ENCODE measurements around the gene TENM4. TPM values are rescaled to one million over a fixed set of nuclear protein-coding genes. Genes with fewer than 3 reads are reported as not detected.

The TENM4 gene
- total RNA-seq, 1 donor from 2014 or later, result 50.7 TPM

DNA sequence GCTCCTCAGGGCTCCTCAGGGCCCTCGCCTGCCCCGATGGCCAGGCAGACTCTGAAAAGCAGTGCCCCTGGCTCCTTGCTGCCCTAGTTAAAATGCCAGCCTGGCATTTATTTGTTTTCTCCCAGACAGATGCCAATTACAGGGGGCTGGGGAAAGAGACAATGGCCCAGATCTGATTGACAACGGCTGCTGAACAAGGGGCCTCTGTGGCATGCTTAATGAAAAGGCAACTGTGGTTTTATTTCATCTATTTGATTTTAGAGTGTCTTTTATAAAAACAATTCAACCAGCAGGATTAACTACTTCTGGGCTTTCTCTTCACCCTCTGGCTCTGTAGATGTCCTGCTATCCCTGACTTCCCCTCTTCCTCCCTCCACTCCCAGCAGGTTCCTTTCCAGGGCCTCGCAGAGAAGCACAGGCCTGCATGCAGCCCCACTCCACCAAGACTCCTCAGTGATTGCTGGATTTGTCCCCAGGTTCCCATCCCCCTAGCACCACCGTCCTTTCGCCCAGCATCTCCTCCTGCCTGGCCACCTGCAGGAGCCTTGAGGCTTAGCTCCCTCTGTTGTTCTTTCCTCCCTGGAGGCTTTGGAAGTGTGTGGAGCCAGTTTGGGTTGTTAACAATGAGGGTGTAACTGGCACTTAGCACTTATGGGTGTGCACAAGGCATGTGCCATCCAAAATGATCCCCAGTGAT, 171.1 kb downstream of the TENM4 start:
- no peak for DNase-seq
- H3K9me3 Mint-ChIP-seq (ENCODE audit: unreplicated experiment), result no peaks in the 10 kb centered on the region
- no peak overlapping the region for H3K4me3 Mint-ChIP-seq (ENCODE audit: unreplicated experiment)
- H3K27ac Mint-ChIP-seq (ENCODE audit: unreplicated experiment), result no peak overlapping the region
- TF ChIP-seq, protein P1, sequence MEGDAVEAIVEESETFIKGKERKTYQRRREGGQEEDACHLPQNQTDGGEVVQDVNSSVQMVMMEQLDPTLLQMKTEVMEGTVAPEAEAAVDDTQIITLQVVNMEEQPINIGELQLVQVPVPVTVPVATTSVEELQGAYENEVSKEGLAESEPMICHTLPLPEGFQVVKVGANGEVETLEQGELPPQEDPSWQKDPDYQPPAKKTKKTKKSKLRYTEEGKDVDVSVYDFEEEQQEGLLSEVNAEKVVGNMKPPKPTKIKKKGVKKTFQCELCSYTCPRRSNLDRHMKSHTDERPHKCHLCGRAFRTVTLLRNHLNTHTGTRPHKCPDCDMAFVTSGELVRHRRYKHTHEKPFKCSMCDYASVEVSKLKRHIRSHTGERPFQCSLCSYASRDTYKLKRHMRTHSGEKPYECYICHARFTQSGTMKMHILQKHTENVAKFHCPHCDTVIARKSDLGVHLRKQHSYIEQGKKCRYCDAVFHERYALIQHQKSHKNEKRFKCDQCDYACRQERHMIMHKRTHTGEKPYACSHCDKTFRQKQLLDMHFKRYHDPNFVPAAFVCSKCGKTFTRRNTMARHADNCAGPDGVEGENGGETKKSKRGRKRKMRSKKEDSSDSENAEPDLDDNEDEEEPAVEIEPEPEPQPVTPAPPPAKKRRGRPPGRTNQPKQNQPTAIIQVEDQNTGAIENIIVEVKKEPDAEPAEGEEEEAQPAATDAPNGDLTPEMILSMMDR (IDR thresholded peaks at IDR 0.05; ENCODE audit: partially characterized antibody, unreplicated experiment), result no peak
- H3K36me3 Mint-ChIP-seq (ENCODE audit: unreplicated experiment), result no peaks in the 10 kb centered on the region
- peaks cover 2% of the 10 kb centered on the region for H3K27me3 Mint-ChIP-seq (ENCODE audit: unreplicated experiment)
- peaks cover 17% of the 10 kb centered on the region for H3K4me1 Mint-ChIP-seq (ENCODE audit: low read depth, unreplicated experiment)

DNA sequence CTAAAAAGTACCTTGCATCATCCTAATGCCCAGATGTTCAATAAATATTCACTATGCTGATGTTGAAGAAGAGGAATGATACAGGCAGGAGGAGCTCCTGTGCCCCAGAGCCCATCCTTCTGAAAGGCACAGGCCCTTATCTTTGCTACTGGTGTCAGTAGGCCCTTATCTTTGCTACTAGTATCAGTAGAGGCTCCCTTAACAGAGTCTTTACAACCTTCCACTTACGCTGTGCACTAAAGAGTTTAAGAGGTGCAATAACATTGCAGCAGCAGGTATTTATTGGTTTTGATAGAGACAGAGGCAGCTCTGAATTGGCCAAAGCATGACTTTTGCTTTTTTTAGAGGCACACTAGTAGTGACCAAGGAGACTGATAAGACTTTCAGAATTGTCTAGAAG, 174.4 kb downstream of the TENM4 start:
- H3K27me3 Mint-ChIP-seq (ENCODE audit: unreplicated experiment), result peaks cover 4% of the 10 kb centered on the region
- H3K36me3 Mint-ChIP-seq (ENCODE audit: unreplicated experiment), result no peaks in the 10 kb centered on the region
- H3K4me3 Mint-ChIP-seq (ENCODE audit: unreplicated experiment), result no peak overlapping the region
- no peak overlapping the region for H3K27ac Mint-ChIP-seq (ENCODE audit: unreplicated experiment)
- TF ChIP-seq, protein P1 (IDR thresholded peaks at IDR 0.05; ENCODE audit: partially characterized antibody, unreplicated experiment), result no peak
- peaks cover 22% of the 10 kb centered on the region for H3K4me1 Mint-ChIP-seq (ENCODE audit: low read depth, unreplicated experiment)
- DNase-seq, result no peak
- peaks cover 7% of the 10 kb centered on the region for H3K9me3 Mint-ChIP-seq (ENCODE audit: unreplicated experiment)

DNA sequence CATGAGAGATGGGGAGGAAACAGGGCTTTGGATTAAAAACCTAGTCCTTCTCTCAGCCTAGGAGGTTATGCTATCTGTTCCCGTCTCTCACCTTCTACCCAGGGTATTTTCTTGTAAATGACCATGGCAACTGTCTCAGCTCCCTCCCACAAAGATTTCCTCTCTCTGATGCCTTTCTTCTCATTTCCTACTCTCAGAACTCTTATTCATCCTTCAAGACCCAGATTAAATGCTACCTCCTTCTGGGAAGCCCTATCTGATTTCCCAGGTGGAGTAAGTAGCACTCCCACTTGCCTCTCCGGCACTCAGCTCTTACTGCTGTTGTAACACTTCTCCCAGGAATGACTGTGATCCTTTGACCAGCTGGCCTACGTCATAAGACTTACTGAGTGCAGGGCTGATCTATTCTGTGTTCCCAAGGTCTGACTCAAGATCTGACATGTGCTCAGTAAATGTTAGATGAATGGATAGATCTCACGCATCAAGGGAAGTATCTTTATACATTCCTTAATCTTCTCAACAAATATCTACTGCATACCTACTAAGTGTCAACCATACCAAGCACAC, 175.0 kb downstream of the TENM4 start:
- TF ChIP-seq, protein P1 (IDR thresholded peaks at IDR 0.05; ENCODE audit: partially characterized antibody, unreplicated experiment), result no peak
- no peak for DNase-seq
- H3K27ac Mint-ChIP-seq (ENCODE audit: unreplicated experiment), result no peak overlapping the region

DNA sequence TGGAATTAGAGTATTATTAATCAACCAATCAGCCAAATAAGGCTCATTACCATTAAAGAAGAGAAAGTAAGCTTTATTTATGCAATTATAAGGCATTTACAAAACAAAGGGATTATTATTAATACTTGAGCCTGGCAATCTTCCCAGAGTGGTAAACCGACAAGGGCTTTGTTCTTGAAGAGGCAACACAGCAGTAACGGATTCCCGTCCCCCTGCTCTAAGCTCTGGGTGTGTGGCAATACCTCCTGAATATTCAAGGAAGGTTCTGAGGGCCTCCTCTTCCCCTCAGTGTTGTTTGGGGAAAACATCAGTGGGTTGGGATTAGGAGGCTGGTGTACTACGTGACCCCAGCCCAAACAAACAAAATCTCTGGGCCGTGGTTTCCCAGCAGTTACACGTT, 176.5 kb downstream of the TENM4 start:
- peaks cover 4% of the 10 kb centered on the region for H3K27me3 Mint-ChIP-seq (ENCODE audit: unreplicated experiment)

More for the DNA sequence above, 175.0 kb downstream of the TENM4 start:
- peaks cover 7% of the 10 kb centered on the region for H3K9me3 Mint-ChIP-seq (ENCODE audit: unreplicated experiment)
- H3K4me3 Mint-ChIP-seq (ENCODE audit: unreplicated experiment), result no peak overlapping the region
- H3K27me3 Mint-ChIP-seq (ENCODE audit: unreplicated experiment), result peaks cover 4% of the 10 kb centered on the region
- peaks cover 24% of the 10 kb centered on the region for H3K4me1 Mint-ChIP-seq (ENCODE audit: low read depth, unreplicated experiment)
- no peaks in the 10 kb centered on the region for H3K36me3 Mint-ChIP-seq (ENCODE audit: unreplicated experiment)

More for the DNA sequence above, 176.5 kb downstream of the TENM4 start:
- Mint-ChIP-seq H3K9me3 (ENCODE audit: unreplicated experiment) (peaks cover 7% of the 10 kb centered on the region), H3K4me3 (ENCODE audit: unreplicated experiment) (no peak overlapping the region), H3K36me3 (ENCODE audit: unreplicated experiment) (no peaks in the 10 kb centered on the region), H3K27ac (ENCODE audit: unreplicated experiment) (no peak overlapping the region), H3K4me1 (ENCODE audit: low read depth, unreplicated experiment) (peaks cover 23% of the 10 kb centered on the region)
- TF ChIP-seq, protein P1 (IDR thresholded peaks at IDR 0.05; ENCODE audit: partially characterized antibody, unreplicated experiment), result no peak
- DNase-seq, result no peak
